Cardiac muscle cell (in vitro differentiated cells and primary cell): ENCODE data around the gene LASP1. TPM values are rescaled to one million over a fixed set of nuclear protein-coding genes. Genes with fewer than 3 reads are reported as not detected.
A peak's percentile ranks its signal among the peaks of the same experiment; 100 is the strongest.

Experiments
- DNase-seq, 2 donors: peaks; one replicate each; pipeline versions ENCODE4 v3.0.0 to v3.0.0-alpha.2; 2010 to 2017; ENCODE audit warnings: low read depth in 1 of 2, low spot score in 1 of 2
- H3K27ac ChIP-seq: fragments of 200-600 bp; sonication (generic); 2 replicates; pipeline ENCODE4 v1.5.1; 2016
- H3K27me3 ChIP-seq: fragments of 200-600 bp; sonication (generic); 2 replicates; pipeline ENCODE4 v1.6.0; 2016; ENCODE audit warnings: control low read depth
- H3K36me3 ChIP-seq: fragments of 200-600 bp; sonication (generic); 2 replicates; pipeline ENCODE4 v1.5.1; 2016; ENCODE audit warnings: control low read depth
- H3K4me1 ChIP-seq: fragments of 200-600 bp; sonication (generic); 2 replicates; pipeline ENCODE4 v1.8.1; 2017; ENCODE audit warnings: low read depth, mild to moderate bottlenecking, mixed run types
- H3K4me3 ChIP-seq: fragments of 200-600 bp; sonication (generic); 2 replicates; pipeline ENCODE4 v1.5.1; 2016; ENCODE audit warnings: mild to moderate bottlenecking
- H3K9me3 ChIP-seq: fragments of 200-600 bp; sonication (generic); 2 replicates; pipeline ENCODE4 v1.5.1; 2017; ENCODE audit warnings: low read depth, mild to moderate bottlenecking, control low read depth
- polyA plus RNA-seq: library from polyadenylated mRNA; unstranded; fragments of >200 nt; fragmentation: Nextera tagmentation; extraction: Ambion mirVana; gene quantifications from 2 replicates; pipeline ENCODE4 v1.2.1, GENCODE V29; 2016
- total RNA-seq: library from RNA; depleted of rRNA; stranded (reverse); fragments of >200 nt; gene quantifications from 2 replicates; pipeline ENCODE4 v1.2.3, GENCODE V29; 2016
- TF ChIP-seq, protein P1 (sequence below): IDR thresholded peaks from 2 replicates; pipeline ENCODE4 v1.5.1; 2012; ENCODE audit warnings: low read depth, mild to moderate bottlenecking, low read length

The LASP1 gene
- total and polyA plus RNA-seq, 2 experiments from 2014 or later, result 28.1 to 46.0 TPM

DNA sequence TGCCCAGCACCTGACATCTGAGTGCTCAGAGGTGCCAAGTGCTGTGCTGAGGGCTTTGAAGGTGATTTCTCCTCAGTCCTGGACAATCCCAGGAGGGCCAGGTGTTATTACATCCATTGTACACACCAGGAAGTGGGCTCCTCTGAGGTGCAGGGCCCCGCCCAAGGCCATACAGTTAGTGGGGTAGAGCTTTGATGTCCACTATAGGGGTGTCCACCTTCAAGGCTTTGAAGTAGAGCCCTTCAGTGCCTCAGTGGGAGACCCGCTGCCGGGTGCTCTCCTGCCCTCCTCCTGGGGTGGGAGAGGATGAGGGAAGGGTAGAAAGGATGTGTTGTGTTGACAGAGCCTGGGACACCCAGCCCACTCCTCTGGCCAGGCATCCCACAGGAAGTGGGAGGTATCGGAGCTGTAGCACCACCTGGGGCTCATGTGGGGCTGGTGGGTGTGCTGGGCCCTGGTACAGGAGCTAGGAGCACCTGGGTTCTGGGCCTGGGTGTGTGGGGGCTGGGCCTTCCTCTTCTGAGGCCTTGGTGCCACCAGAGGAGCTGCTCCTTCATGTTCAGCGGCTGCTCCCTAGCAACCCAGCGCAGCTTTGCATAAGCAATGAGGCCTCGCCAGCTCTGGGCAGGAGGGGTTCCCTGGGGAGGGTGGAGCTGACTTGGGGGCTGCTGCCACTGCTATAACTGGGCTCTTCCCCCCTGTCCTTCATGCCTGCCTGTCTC, 7.4 kb downstream of the LASP1 start:
- no peak for DNase-seq
- Histone ChIP-seq H3K36me3 (no peaks in the 10 kb centered on the region), H3K4me3 (no peak overlapping the region)

DNA sequence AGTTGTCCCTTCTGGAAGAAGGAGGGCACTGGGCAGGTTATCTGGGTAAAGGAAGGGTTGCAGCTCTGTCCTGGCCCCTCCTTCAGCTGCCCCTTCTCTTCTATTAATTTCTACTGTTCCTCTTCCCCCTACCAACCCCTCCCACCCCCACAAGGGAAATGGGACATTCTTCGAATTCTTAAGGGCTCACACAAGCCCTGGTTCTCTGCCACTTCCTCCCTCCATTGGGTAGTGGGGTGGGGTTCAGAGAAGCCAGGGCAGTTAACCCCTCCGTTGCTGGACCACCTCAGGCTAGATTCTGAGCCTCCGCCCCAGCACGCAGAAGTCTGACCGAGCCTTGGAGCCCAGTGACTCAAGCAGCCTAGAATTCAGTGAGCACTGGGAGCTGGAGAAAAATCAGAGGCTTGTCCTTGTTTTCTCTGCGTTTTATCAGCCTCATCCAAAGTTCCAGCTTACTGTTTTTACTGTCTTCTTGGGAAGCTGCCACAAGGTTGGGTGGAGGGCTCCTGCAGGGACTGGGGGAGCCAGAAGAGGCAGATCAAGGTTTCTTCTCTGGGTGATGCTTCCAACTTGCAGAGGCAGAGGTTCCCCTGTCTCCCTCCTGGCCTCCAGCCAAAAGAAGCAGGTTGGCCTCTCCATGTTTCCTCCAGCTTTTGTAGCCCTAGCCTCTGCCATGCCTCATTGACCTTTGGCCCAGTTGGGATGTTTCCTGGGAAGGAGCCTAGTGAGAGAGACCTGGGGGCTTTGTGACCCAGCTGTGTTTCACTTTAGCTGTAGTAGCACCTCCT, 10.2 kb downstream of the LASP1 start:
- H3K27me3 ChIP-seq, result no peaks in the 10 kb centered on the region
- H3K4me3 ChIP-seq, result no peak overlapping the region
- H3K4me1 ChIP-seq, result peaks cover 39% of the 10 kb centered on the region
- DNase-seq, result peak; percentile 61 to 87
- no peaks in the 10 kb centered on the region for H3K36me3 ChIP-seq
- no peaks in the 10 kb centered on the region for H3K9me3 ChIP-seq
- TF ChIP-seq, protein P1, sequence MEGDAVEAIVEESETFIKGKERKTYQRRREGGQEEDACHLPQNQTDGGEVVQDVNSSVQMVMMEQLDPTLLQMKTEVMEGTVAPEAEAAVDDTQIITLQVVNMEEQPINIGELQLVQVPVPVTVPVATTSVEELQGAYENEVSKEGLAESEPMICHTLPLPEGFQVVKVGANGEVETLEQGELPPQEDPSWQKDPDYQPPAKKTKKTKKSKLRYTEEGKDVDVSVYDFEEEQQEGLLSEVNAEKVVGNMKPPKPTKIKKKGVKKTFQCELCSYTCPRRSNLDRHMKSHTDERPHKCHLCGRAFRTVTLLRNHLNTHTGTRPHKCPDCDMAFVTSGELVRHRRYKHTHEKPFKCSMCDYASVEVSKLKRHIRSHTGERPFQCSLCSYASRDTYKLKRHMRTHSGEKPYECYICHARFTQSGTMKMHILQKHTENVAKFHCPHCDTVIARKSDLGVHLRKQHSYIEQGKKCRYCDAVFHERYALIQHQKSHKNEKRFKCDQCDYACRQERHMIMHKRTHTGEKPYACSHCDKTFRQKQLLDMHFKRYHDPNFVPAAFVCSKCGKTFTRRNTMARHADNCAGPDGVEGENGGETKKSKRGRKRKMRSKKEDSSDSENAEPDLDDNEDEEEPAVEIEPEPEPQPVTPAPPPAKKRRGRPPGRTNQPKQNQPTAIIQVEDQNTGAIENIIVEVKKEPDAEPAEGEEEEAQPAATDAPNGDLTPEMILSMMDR, result no peak
- H3K27ac ChIP-seq, result peak overlapping the region; percentile 88

More for the DNA sequence above, 7.4 kb downstream of the LASP1 start:
- TF ChIP-seq, protein P1, result no peak
- H3K4me1 ChIP-seq, result peaks cover 42% of the 10 kb centered on the region
- H3K27me3 ChIP-seq, result no peaks in the 10 kb centered on the region
- H3K9me3 ChIP-seq, result no peaks in the 10 kb centered on the region
- no peak overlapping the region for H3K27ac ChIP-seq

DNA sequence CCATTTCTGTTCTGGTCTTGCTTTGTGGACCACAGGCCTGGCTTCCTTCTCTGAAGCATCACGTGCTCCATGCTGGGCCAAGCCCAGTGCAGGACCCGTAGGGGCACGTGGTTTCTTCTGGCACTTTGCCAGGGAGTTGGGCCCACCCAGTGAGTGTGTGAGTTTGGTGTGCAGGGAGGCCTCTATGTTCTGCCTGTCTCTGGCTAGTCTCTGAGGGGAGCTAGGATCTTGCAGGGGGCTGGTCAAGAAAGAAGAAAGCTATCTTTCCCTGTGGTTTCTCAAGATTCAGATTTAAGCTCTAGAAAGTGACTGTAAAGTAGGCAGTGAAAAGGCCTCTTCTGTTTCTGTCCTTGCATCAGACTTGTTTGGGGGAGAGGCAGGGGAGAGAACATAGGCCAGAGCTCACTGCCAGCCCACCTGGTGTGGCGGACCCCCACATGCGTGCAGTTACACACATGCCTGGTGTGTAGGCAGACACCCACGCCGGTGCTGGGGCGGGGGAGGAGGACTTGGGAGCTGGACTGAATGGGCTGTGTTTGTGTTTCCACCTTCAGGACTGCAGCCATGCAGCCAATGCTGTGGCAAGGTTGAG, 11.8 kb downstream of the LASP1 start:
- peak; percentile 72 to 97 for DNase-seq
- H3K9me3 ChIP-seq, result no peaks in the 10 kb centered on the region
- peaks cover 47% of the 10 kb centered on the region for H3K4me1 ChIP-seq
- TF ChIP-seq, protein P1, result no peak
- H3K27me3 ChIP-seq, result no peaks in the 10 kb centered on the region
- H3K4me3 ChIP-seq, result no peak overlapping the region
- H3K27ac ChIP-seq, result peak overlapping the region; percentile 61
- no peaks in the 10 kb centered on the region for H3K36me3 ChIP-seq

DNA sequence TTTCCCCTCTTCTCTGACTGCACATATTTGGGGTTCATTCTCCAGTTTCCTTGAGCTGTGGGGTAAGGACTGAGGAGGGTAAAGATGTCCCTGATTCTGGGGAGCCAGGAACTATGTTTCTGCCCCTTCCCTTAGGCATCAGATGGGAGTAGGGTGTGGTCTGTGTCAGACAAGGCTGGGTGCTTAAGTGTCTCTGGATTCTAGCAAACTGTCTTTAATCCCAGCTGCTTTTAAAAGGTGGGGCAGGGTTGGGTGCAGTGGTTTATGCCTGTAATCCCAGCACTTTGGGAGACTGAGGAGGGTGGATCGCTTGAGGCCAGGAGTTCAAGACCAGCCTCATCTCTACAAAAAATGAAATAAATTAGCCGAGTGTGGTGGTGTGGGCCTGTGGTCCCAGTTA, 13.0 kb downstream of the LASP1 start:
- H3K36me3 ChIP-seq, result no peaks in the 10 kb centered on the region
- H3K9me3 ChIP-seq, result no peaks in the 10 kb centered on the region
- DNase-seq, result no peak
- H3K27me3 ChIP-seq, result no peaks in the 10 kb centered on the region
- H3K4me3 ChIP-seq, result no peak overlapping the region
- H3K4me1 ChIP-seq, result peaks cover 47% of the 10 kb centered on the region
- H3K27ac ChIP-seq, result peak overlapping the region; percentile 40
- TF ChIP-seq, protein P1, result no peak

DNA sequence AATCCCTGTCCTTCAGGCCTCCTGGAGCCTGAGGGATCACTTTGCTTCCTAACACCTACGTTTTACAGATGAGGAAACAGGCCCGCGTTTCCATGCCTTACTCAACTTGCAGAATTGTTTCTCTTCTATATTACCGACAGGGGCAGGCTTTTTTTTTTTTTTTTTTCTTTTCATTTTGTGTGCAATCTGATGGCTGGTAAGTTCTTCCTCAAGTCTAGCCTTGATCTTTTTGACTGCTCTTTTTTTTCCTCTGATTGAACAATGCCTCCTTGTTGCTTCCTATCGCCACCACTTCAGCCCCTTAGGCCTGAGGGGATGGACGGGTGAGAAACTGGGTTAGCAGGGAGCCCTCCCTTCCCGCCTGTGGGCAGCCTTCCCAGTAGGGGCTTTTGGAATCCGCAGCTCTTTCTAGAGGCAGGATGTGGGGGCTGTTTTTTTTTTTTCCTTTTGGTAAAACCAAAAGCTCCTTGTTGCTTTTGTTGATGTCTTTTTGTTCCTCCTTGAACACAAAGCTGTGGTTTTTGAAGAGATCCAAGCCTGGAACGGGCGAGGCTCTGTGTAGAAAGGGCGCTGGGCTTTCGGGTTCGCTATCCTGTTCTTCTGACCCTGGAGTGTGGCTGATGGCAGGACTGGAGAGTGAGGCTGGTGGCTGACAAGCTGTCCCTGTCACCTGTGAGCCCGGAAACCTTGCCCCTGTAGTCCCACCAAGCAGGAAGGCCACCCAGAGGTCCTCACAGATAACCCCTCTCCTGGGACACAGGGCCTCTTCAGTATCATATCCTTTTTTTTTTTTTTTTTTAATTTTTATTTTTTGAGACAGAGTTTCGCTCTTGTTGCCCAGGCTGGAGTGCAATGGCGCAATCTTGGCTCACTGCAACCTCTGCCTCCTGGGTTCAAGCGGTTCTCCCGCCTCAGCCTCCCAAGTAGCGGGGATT, 14.0 kb downstream of the LASP1 start:
- H3K36me3 ChIP-seq, result no peaks in the 10 kb centered on the region
- peak in 1 of 2 donors; percentile 87 for DNase-seq
- no peaks in the 10 kb centered on the region for H3K27me3 ChIP-seq
- H3K9me3 ChIP-seq, result no peaks in the 10 kb centered on the region
- TF ChIP-seq, protein P1, result peak; percentile 26
- no peak overlapping the region for H3K4me3 ChIP-seq
- H3K4me1 ChIP-seq, result peaks cover 47% of the 10 kb centered on the region
- no peak overlapping the region for H3K27ac ChIP-seq
